Skeletal muscle tissue (tissue), 4 donors: ENCODE measurements around the gene MTCH1. TPM values are rescaled to one million over a fixed set of nuclear protein-coding genes. Genes with fewer than 3 reads are reported as not detected.
"Not testable (repeated sequence)": the region's sequence is repeated elsewhere in the genome, so short reads cannot be mapped to it uniquely, and the experiment has no call there.

Source experiments
- H3K27ac ChIP-seq: one replicate; pipeline ENCODE4 v1.7.0; 2013; ENCODE audit warnings: mild to moderate bottlenecking, low read depth, low read length, inconsistent platforms
- H3K27me3 ChIP-seq, 3 donors: one replicate each; pipeline ENCODE4 v1.7.0; 2013; ENCODE audit warnings: low read length in 3 of 3; ENCODE audit not compliant: control insufficient read depth in 3 of 3, insufficient read depth in 3 of 3
- H3K36me3 ChIP-seq, 3 donors: one replicate each; pipeline ENCODE4 v1.7.0; 2013; ENCODE audit warnings: low read length in 3 of 3; ENCODE audit not compliant: control insufficient read depth in 3 of 3, insufficient read depth in 3 of 3
- H3K4me1 ChIP-seq, 3 donors: one replicate each; pipeline ENCODE4 v1.7.0; 2013; ENCODE audit warnings: low read length in 3 of 3, mild to moderate bottlenecking in 3 of 3; ENCODE audit not compliant: control insufficient read depth in 3 of 3, insufficient read depth in 3 of 3
- H3K4me3 ChIP-seq, 3 donors: one replicate each; pipeline ENCODE4 v1.7.0; 2013; ENCODE audit warnings: low read length in 3 of 3
- H3K9ac ChIP-seq, 3 donors: one replicate each; pipeline ENCODE4 v1.7.0; 2013; ENCODE audit warnings: low read length in 3 of 3, mild to moderate bottlenecking in 3 of 3, moderate library complexity in 2 of 3, low read depth in 1 of 3
- H3K9me3 ChIP-seq, 3 donors: one replicate each; pipeline ENCODE4 v1.7.0; 2013; ENCODE audit warnings: low read length in 3 of 3; ENCODE audit not compliant: control insufficient read depth in 3 of 3
- total RNA-seq: library from RNA; depleted of rRNA; stranded (reverse); fragments of >200 nt; gene quantifications from one replicate; pipeline ENCODE4 v1.2.3, GENCODE V29; 2014
- donor health status: Osteomylitis.

The MTCH1 gene
- total RNA-seq, 1 donor from 2014 or later, result 116 TPM

GRCh38 chr6:36955671-36956445 lies 30.1 kb downstream of the MTCH1 start:
- Histone ChIP-seq H3K9ac (no peak overlapping the region), H3K36me3 (no peaks in the 10 kb centered on the region), H3K9me3 (no peaks in the 10 kb centered on the region), H3K4me3 (peak overlapping the region in 1 of 3 donors; percentile 7), H3K27me3 (no peaks in the 10 kb centered on the region), H3K4me1 (peaks cover 0 to 2% (median 0%) of the 10 kb centered on the region in 3 donors), H3K27ac (no peak overlapping the region)

- H3K27me3 ChIP-seq, result no peaks in the 10 kb centered on the region
- H3K27ac ChIP-seq, result no peak overlapping the region
- no peaks in the 10 kb centered on the region for H3K36me3 ChIP-seq
- peak overlapping the region in 2 of 3 donors; percentile 23 to 54 for H3K4me3 ChIP-seq
- H3K9me3 ChIP-seq, result no peaks in the 10 kb centered on the region
- H3K4me1 ChIP-seq, result peaks cover 0 to 2% (median 0%) of the 10 kb centered on the region in 3 donors
- peak overlapping the region in 1 of 3 donors; percentile 50 for H3K9ac ChIP-seq
Observed at GRCh38 chr6:36955136-36955535, 30.9 kb downstream of the MTCH1 start.

GRCh38 chr6:36954262-36954931 lies 31.6 kb downstream of the MTCH1 start, which contains the start of gene PI16:
TSS of gene PI16 (plus strand) at chr6:36954738. CDS start at chr6:36954761, 23 bp downstream.
- peak within 1 kb of the TSS in 1 of 3 donors; percentile 50 for H3K9ac ChIP-seq
- peaks cover 0 to 2% (median 0%) of the 10 kb centered on the region in 3 donors for H3K4me1 ChIP-seq
- peak within 1 kb of the TSS in 2 of 3 donors; percentile 23 to 54 for H3K4me3 ChIP-seq
- no peaks in the 10 kb centered on the region for H3K27me3 ChIP-seq
- no peaks in the 10 kb centered on the region for H3K36me3 ChIP-seq
- no peaks in the 10 kb centered on the region for H3K9me3 ChIP-seq
- H3K27ac ChIP-seq, result no peak within 1 kb of the TSS

- no peaks in the 10 kb centered on the region for H3K9me3 ChIP-seq
- H3K36me3 ChIP-seq, result no peaks in the 10 kb centered on the region
- H3K27me3 ChIP-seq, result no peaks in the 10 kb centered on the region
- H3K27ac ChIP-seq, result no peak overlapping the region
- peaks cover 0 to 2% (median 0%) of the 10 kb centered on the region in 3 donors for H3K4me1 ChIP-seq
- no peak overlapping the region for H3K9ac ChIP-seq
- H3K4me3 ChIP-seq, result no peak overlapping the region
Observed at GRCh38 chr6:36953931-36954261, 32.1 kb downstream of the MTCH1 start.

GRCh38 chr6:36949636-36950035 lies 36.4 kb downstream of the MTCH1 start:
- no peak overlapping the region for H3K4me3 ChIP-seq
- H3K9ac ChIP-seq, result no peak overlapping the region
- H3K4me1 ChIP-seq, result no peaks in the 10 kb centered on the region
- H3K36me3 ChIP-seq, result no peaks in the 10 kb centered on the region
- H3K9me3 ChIP-seq, result no peaks in the 10 kb centered on the region
- H3K27ac ChIP-seq, result no peak overlapping the region
- H3K27me3 ChIP-seq, result no peaks in the 10 kb centered on the region

- H3K4me3 ChIP-seq, H3K9ac ChIP-seq, H3K36me3 ChIP-seq, H3K27me3 ChIP-seq, H3K9me3 ChIP-seq, H3K27ac ChIP-seq, H3K4me1 ChIP-seq: not testable (repeated sequence)
Observed at GRCh38 chr6:36949076-36949475, 36.9 kb downstream of the MTCH1 start.

GRCh38 chr6:36947570-36948351 lies 38.2 kb downstream of the MTCH1 start:
- Histone ChIP-seq H3K4me1 (no peaks in the 10 kb centered on the region), H3K36me3 (no peaks in the 10 kb centered on the region), H3K9me3 (no peaks in the 10 kb centered on the region), H3K4me3 (no peak overlapping the region), H3K9ac (no peak overlapping the region), H3K27ac (no peak overlapping the region), H3K27me3 (no peaks in the 10 kb centered on the region)

- Histone ChIP-seq H3K4me3 (no peak overlapping the region), H3K36me3 (no peaks in the 10 kb centered on the region), H3K4me1 (no peaks in the 10 kb centered on the region), H3K9me3 (no peaks in the 10 kb centered on the region), H3K27me3 (no peaks in the 10 kb centered on the region), H3K9ac (no peak overlapping the region), H3K27ac (no peak overlapping the region)
Observed at GRCh38 chr6:36946526-36946925, 39.5 kb downstream of the MTCH1 start.

- Histone ChIP-seq H3K27ac (no peak overlapping the region), H3K36me3 (no peaks in the 10 kb centered on the region), H3K4me1 (no peaks in the 10 kb centered on the region), H3K9ac (no peak overlapping the region), H3K27me3 (no peaks in the 10 kb centered on the region), H3K4me3 (no peak overlapping the region), H3K9me3 (no peaks in the 10 kb centered on the region)
Observed at GRCh38 chr6:36945301-36945700, 40.7 kb downstream of the MTCH1 start.

- H3K27me3 ChIP-seq, result peaks cover 0 to 3% (median 0%) of the 10 kb centered on the region in 3 donors
- H3K27ac ChIP-seq, result no peak overlapping the region
- no peak overlapping the region for H3K9ac ChIP-seq
- no peaks in the 10 kb centered on the region for H3K4me1 ChIP-seq
- H3K9me3 ChIP-seq, result no peaks in the 10 kb centered on the region
- no peak overlapping the region for H3K4me3 ChIP-seq
- no peaks in the 10 kb centered on the region for H3K36me3 ChIP-seq
Observed at GRCh38 chr6:36944650-36945049, 41.3 kb downstream of the MTCH1 start.
